K562 (cell line): ENCODE data around the gene GCDH. TPM values are rescaled to one million over a fixed set of nuclear protein-coding genes. Genes with fewer than 3 reads are reported as not detected.

ENCODE experiments used
- ATAC-seq: fragments of 200-7000 bp; cut with Tn5 transposase; 3 replicates; pipeline ENCODE4 v1.9.1; 2020; ENCODE audit warnings: moderate library complexity
- BruUV-seq: library from RNA; stranded (reverse); fragments of 400-500 nt; replicated peaks from 2 replicates; lab custom pipeline; 2021; lab: Mats Ljungman, UMichigan
- CTCF ChIA-PET: fragments of 300-600 bp; formaldehyde crosslinking; extraction: SDS; loops from one replicate; lab custom pipeline; 2021; ENCODE audit warnings: low intra/inter-chr PET ratio; lab: Yijun Ruan, JAX
- POLR2A ChIA-PET: fragments of 300-600, 350-650 bp; sonication (Branson Sonifier 250); formaldehyde crosslinking; extraction: SDS; loops from one replicate; lab custom pipeline; 2021; ENCODE audit warnings: antibody characterized with exemption, inconsistent platforms; lab: Yijun Ruan, JAX
- DNase-seq, 4 experiments: peaks; one replicate each; pipeline versions ENCODE4 v3.0.0 to v3.0.0-alpha.2; 2011 to 2018; ENCODE audit warnings: low spot score in 3 of 4, mixed read lengths in 3 of 4; ENCODE audit errors: extremely low read depth in 1 of 4
- FAIRE-seq: peaks from 2 replicates; lab custom pipeline; 2011; peaks lifted over from hg19 to GRCh38; lab: Jason Lieb, UNC
- H2AFZ ChIP-seq: 2 replicates; pipeline ENCODE4 v1.6.0; 2011; ENCODE audit warnings: low read depth, low read length, control low read depth, inconsistent platforms
- H3K27ac ChIP-seq: fragments of 200-600 bp; 3 replicates; pipeline ENCODE4 v1.8.0; 2011; ENCODE audit warnings: low read depth, mild to moderate bottlenecking, control low read depth, inconsistent platforms, low read length, moderate library complexity, mixed read lengths; ENCODE audit errors: extremely low read depth
- H3K27me3 ChIP-seq, 2 experiments: fragments of 300-600 bp in 1 of 2; 2 replicates in 1 of 2; 3 replicates in 1 of 2; pipeline versions ENCODE4 v1.6.0 to v1.8.0; 2011; ENCODE audit warnings: inconsistent platforms in 2 of 2, low read length in 2 of 2, mild to moderate bottlenecking in 1 of 2, mixed read lengths in 1 of 2, moderate library complexity in 1 of 2; ENCODE audit not compliant: control insufficient read depth in 2 of 2, insufficient read depth in 2 of 2
- H3K36me3 ChIP-seq: fragments of 300-600 bp; 3 replicates; pipeline ENCODE4 v1.8.0; 2011; ENCODE audit warnings: mild to moderate bottlenecking, low read length, inconsistent platforms; ENCODE audit not compliant: control insufficient read depth, insufficient read depth
- H3K4me1 ChIP-seq, 2 experiments: fragments of 200-600 bp in 1 of 2; replicated peaks in 1 of 2; 2 replicates in 1 of 2; 3 replicates in 1 of 2; pipeline versions ENCODE4 v1.5.1 to v1.8.0; 2011; ENCODE audit warnings: inconsistent platforms in 2 of 2, low read length in 2 of 2, mild to moderate bottlenecking in 1 of 2, mixed read lengths in 1 of 2, moderate library complexity in 1 of 2; ENCODE audit not compliant: control insufficient read depth in 2 of 2, insufficient read depth in 2 of 2
- H3K4me2 ChIP-seq: 2 replicates; pipeline ENCODE4 v1.6.1; 2011; ENCODE audit warnings: low read length, control low read depth, inconsistent platforms, mixed read lengths; ENCODE audit not compliant: insufficient read depth
- H3K4me3 ChIP-seq: fragments of 200-600 bp; sonication (generic), shearing (Covaris generic); 2 replicates; pipeline ENCODE4 v1.5.1; 2016; ENCODE audit warnings: control low read depth, inconsistent platforms
- H3K79me2 ChIP-seq: fragments of 200-600 bp; 3 replicates; pipeline ENCODE4 v1.8.0; 2011; ENCODE audit warnings: low read length, inconsistent platforms; ENCODE audit not compliant: control insufficient read depth, insufficient read depth
- H3K9ac ChIP-seq, 2 experiments: 2 replicates each; pipeline versions ENCODE4 v1.6.0 to v1.6.1; 2011; ENCODE audit warnings: low read depth in 2 of 2, low read length in 2 of 2, control low read depth in 1 of 2, inconsistent platforms in 1 of 2, mild to moderate bottlenecking in 1 of 2, mixed read lengths in 1 of 2; ENCODE audit not compliant: insufficient read depth in 1 of 2
- H3K9me1 ChIP-seq: one replicate; pipeline ENCODE4 v1.6.0; 2011; ENCODE audit warnings: inconsistent platforms, mild to moderate bottlenecking, low read length, moderate library complexity; ENCODE audit not compliant: control insufficient read depth, insufficient read depth
- H3K9me3 ChIP-seq: replicated peaks from 2 replicates; pipeline ENCODE4 v1.5.1; 2011; ENCODE audit warnings: low read depth, low read length, inconsistent platforms; ENCODE audit not compliant: control insufficient read depth, insufficient read depth
- H4K20me1 ChIP-seq: replicated peaks from 2 replicates; pipeline ENCODE4 v1.6.1; 2011; ENCODE audit warnings: low read length, inconsistent platforms, mixed read lengths; ENCODE audit not compliant: control insufficient read depth, insufficient read depth
- CTCF ChIP-seq, 3 experiments: IDR thresholded peaks in 2 of 3; conservative IDR thresholded peaks in 1 of 3; 2 replicates each; pipeline ENCODE4 v1.5.1; 2011 to 2012; ENCODE audit warnings: low read length in 3 of 3, mild to moderate bottlenecking in 3 of 3, control low read depth in 2 of 3, improper control_type of control experiment in 1 of 3, inconsistent platforms in 1 of 3, low read depth in 1 of 3, mixed read lengths in 1 of 3, moderate library complexity in 1 of 3; ENCODE audit not compliant: insufficient read depth in 2 of 3
- HMBOX1 ChIP-seq: sonication (generic); IDR thresholded peaks from 2 replicates; pipeline ENCODE4 v1.6.1; 2016
- RBFOX2 ChIP-seq: fragments of 200-400 bp; formaldehyde crosslinking; IDR thresholded peaks from 2 replicates; pipeline ENCODE4 v1.6.1; 2017; ENCODE audit warnings: low read depth, mild to moderate bottlenecking, low read length, moderate library complexity
- ZBED1 ChIP-seq: IDR thresholded peaks from 2 replicates; pipeline ENCODE4 v1.6.1; 2014
- ZNF740 ChIP-seq, 3 experiments: fragments of 200-800 bp in 1 of 3; sonication (Bioruptor generic) in 1 of 3; sonication (generic) in 1 of 3; formaldehyde crosslinking in 1 of 3; IDR thresholded peaks; 2 replicates each; pipeline versions ENCODE4 v1.6.1 to v1.8.0; 2016 to 2022; ENCODE audit warnings: mild to moderate bottlenecking in 2 of 3, missing compliant biosample characterization in 2 of 3, missing genetic modification characterization in 2 of 3, missing genetic modification reagents in 1 of 3
- WGBS: fragments of 100-300 bp; shearing (Covaris generic); methylation state at CpG from one replicate; pipeline ENCODE4 v1.1.6; 2016; ENCODE audit warnings: low coverage, mixed read lengths; ENCODE audit not compliant: insufficient coverage; ENCODE audit errors: missing lambda C conversion rate; 5-methylcytosine and 5-hydroxymethylcytosine counted together
- in situ Hi-C: fragments of 300-500 bp; cut with MboI; formaldehyde crosslinking; loops from 4 replicates; pipeline ENCODE4 v1.15.0; 2018; ENCODE audit warnings: inconsistent platforms, mixed read lengths
- intact Hi-C: fragments of 100-400 bp; cut with micrococcal nuclease; formaldehyde crosslinking; loops from 2 replicates; pipeline ENCODE4 v1.14.2; 2022
- polyA plus RNA-seq, 8 experiments: library from polyadenylated mRNA; depleted of rRNA in 4 of 8; stranded (reverse) in 5 of 8; unstranded in 3 of 8; fragments of >200 nt; fragmentation: Nextera tagmentation in 2 of 8; fragmentation: Illumina TruSeq in 1 of 8; extraction: Ambion mirVana in 2 of 8; extraction: Trizol in 1 of 8; gene quantifications; 2 replicates each; pipeline versions ENCODE4 v1.2.1 to v1.2.3, GENCODE V29; 2011 to 2014; ENCODE audit warnings: inconsistent platforms in 1 of 8, missing spikeins in 1 of 8
- total RNA-seq, 7 experiments: library from RNA; depleted of rRNA in 6 of 7; stranded (reverse); fragments of >200 nt in 6 of 7; fragmentation: Illumina TruSeq in 2 of 7; extraction: Trizol in 2 of 7; gene quantifications; 2 replicates each; pipeline versions ENCODE4 v1.2.1 to v1.2.3, GENCODE V29; 2011 to 2021; ENCODE audit warnings: low replicate concordance in 1 of 7

GCDH gene
- total and polyA plus RNA-seq, 9 of the 15 experiments (the other 6 are each of a cell fraction or from before 2014, with no cell fraction given), result 2.9 to 50.8 (median 19.1) TPM

- no peak for DNase-seq
- peaks cover 13% of the 10 kb centered on the region for H3K9me1 ChIP-seq
- H3K9me3 ChIP-seq, result no peaks in the 10 kb centered on the region
- POLR2A ChIA-PET, result interaction anchor here (0.6 to 0.8 kb wide), 3 partner anchors 34 to 61 kb away, joined by 3 read pairs; no protein-coding TSS in a partner anchor
- peaks cover 79% of the 10 kb centered on the region for H3K36me3 ChIP-seq
- no TSS peak for BruUV-seq
- CTCF ChIA-PET, result no interaction called here
- H3K27me3 ChIP-seq, result no peaks in the 10 kb centered on the region
- H3K4me2 ChIP-seq, result no peak overlapping the region; the same call in 1 of the 2 replicates
- H3K9ac ChIP-seq, result no peak overlapping the region
- 47% methylated on average over 2 of the region's 2 CpGs for WGBS
- FAIRE-seq, result no peak
- H3K4me3 ChIP-seq, result no peak overlapping the region
- peaks cover 24% of the 10 kb centered on the region for H4K20me1 ChIP-seq
- H3K4me1 ChIP-seq, result peaks cover 26 to 42% of the 10 kb centered on the region in 2 experiments
- intact Hi-C loops, result no loop called here
- peaks cover 68% of the 10 kb centered on the region for H3K79me2 ChIP-seq
- no peak for TF ChIP-seq HMBOX1
- no peak for TF ChIP-seq ZNF740 (CRISPR knock-in tag; IDR thresholded peaks at IDR 0.05)
- peak in 1 of 2 experiments; percentile 51; a peak in 1 of 4 replicates for TF ChIP-seq ZNF740 (tag; IDR thresholded peaks at IDR 0.05)
- TF ChIP-seq RBFOX2, result 0 out of 2 replicates have a peak, but pooled peaks have one; percentile 9
- TF ChIP-seq CTCF (IDR thresholded peaks at IDR 0.05 in 2 of 3, conservative IDR thresholded peaks at IDR 0.05 in 1 of 3; ENCODE audit: insufficient read depth in 2 of 3, low read depth in 1 of 3, low read length in 3 of 3), result 0 out of 6 replicates have a peak, but pooled peaks of 1 of the 3 experiments have one; percentile 8
- peak; percentile 29; the same call in 1 of the 2 replicates for TF ChIP-seq ZBED1
- TF ChIP-seq, all 486 proteins: peak for 4
- no peak for ATAC-seq
- peak overlapping the region; percentile 88; the same call in 1 of the 3 replicates for H3K27ac ChIP-seq
- no peak overlapping the region for H2AFZ ChIP-seq
- in situ Hi-C loops, result no loop called here
Observed at GRCh38 chr19:12944104-12944674, 53.2 kb downstream of the GCDH start.
